ENCODE data around the gene LDLRAP1.
"Not testable (repeated sequence)": the region's sequence is repeated elsewhere in the genome, so short reads cannot be mapped to it uniquely, and the experiment has no call there.

LDLRAP1 gene

DNA sequence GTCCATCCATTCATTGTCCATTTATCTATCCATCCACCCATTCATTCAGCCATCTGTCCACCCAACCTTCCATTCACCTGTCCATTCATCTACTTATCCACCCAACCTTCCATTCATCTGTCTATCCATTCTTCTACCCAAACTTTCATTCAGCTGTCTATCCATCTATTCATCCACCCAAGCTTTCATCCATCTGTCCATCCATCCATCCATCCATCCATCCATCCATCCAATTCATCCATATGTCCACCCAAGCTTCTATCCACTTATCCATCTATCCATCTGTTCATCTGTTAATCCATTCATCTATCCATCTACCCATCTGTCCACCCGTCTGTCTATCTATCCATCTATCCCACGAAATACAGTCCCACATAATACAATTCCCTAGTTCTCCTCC lies 51.6 kb downstream of the LDLRAP1 start:
- peaks cover 16% of the 10 kb centered on the region for H3K27me3 Mint-ChIP-seq
- peaks cover 7% of the 10 kb centered on the region for H3K9me3 Mint-ChIP-seq
- no peaks in the 10 kb centered on the region for H3K4me1 Mint-ChIP-seq (ENCODE audit: low read depth)
- no peaks in the 10 kb centered on the region for H3K36me3 Mint-ChIP-seq (ENCODE audit: low read depth)
- no peak overlapping the region for H3K4me3 Mint-ChIP-seq
- intact Hi-C loops (cut with micrococcal nuclease): no loop called here
- H3K27ac Mint-ChIP-seq: no peak overlapping the region

- intact Hi-C loops (cut with micrococcal nuclease); H3K4me1 Mint-ChIP-seq (ENCODE audit: low read depth); H3K27ac Mint-ChIP-seq; H3K36me3 Mint-ChIP-seq (ENCODE audit: low read depth); H3K9me3 Mint-ChIP-seq; H3K4me3 Mint-ChIP-seq: not testable (repeated sequence)
- peaks cover 20% of the 10 kb centered on the region for H3K27me3 Mint-ChIP-seq
These were observed 53.2 kb downstream of the LDLRAP1 start for GRCh38 chr1:25596641-25597040.

GRCh38 chr1:25598879-25599278 lies 55.5 kb downstream of the LDLRAP1 start:
- H3K27ac Mint-ChIP-seq: no peak overlapping the region
- H3K27me3 Mint-ChIP-seq: peaks cover 19% of the 10 kb centered on the region
- no peaks in the 10 kb centered on the region for H3K4me1 Mint-ChIP-seq (ENCODE audit: low read depth)
- peaks cover 7% of the 10 kb centered on the region for H3K9me3 Mint-ChIP-seq
- intact Hi-C loops (cut with micrococcal nuclease): no loop called here
- no peak overlapping the region for H3K4me3 Mint-ChIP-seq
- no peaks in the 10 kb centered on the region for H3K36me3 Mint-ChIP-seq (ENCODE audit: low read depth)

GRCh38 chr1:25599969-25600610 lies 56.7 kb downstream of the LDLRAP1 start:
- no peak overlapping the region for H3K4me3 Mint-ChIP-seq
- no peaks in the 10 kb centered on the region for H3K4me1 Mint-ChIP-seq (ENCODE audit: low read depth)
- peaks cover 7% of the 10 kb centered on the region for H3K9me3 Mint-ChIP-seq
- H3K36me3 Mint-ChIP-seq (ENCODE audit: low read depth): no peaks in the 10 kb centered on the region
- peaks cover 13% of the 10 kb centered on the region for H3K27me3 Mint-ChIP-seq
- H3K27ac Mint-ChIP-seq: no peak overlapping the region
- intact Hi-C loops (cut with micrococcal nuclease): no loop called here

GRCh38 chr1:25600971-25601699 lies 57.7 kb downstream of the LDLRAP1 start:
- H3K27ac Mint-ChIP-seq; H3K4me1 Mint-ChIP-seq (ENCODE audit: low read depth); H3K4me3 Mint-ChIP-seq; intact Hi-C loops (cut with micrococcal nuclease); H3K36me3 Mint-ChIP-seq (ENCODE audit: low read depth); H3K9me3 Mint-ChIP-seq: not testable (repeated sequence)
- H3K27me3 Mint-ChIP-seq: peaks cover 15% of the 10 kb centered on the region

DNA sequence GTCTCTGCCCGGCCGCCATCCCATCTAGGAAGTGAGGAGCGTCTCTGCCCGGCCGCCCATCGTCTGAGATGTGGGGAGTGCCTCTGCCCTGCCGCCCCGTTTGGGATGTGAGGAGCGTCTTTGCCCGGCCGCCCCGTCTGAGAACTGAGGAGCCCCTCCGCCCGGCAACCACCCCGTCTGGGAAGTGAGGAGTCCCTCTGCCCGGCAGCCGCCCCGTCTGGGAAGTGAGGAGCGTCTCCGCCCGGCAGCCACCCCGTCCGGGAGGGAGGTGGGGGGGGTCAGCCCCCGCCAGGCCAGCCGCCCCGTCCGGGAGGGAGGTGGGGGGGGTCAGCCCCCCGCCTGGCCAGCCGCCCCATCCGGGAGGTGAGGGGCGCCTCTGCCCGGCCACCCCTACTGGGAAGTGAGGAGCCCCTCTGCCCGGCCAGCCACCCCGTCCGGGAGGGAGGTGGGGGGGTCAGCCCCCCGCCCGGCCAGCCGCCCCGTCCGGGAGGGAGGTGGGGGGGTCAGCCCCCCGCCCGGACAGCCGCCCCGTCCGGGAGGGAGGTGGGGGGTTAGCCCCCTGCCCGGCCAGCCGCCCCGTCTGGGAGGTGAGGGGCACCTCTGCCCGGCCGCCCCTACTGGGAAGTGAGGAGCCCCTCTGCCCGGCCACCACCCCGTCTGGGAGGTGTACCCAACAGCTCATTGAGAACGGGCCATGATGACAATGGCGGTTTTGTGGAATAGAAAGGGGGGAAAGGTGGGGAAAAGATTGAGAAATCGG lies 60.6 kb downstream of the LDLRAP1 start:
- H3K36me3 Mint-ChIP-seq (ENCODE audit: low read depth); intact Hi-C loops (cut with micrococcal nuclease); H3K9me3 Mint-ChIP-seq; H3K4me3 Mint-ChIP-seq; H3K4me1 Mint-ChIP-seq (ENCODE audit: low read depth); H3K27ac Mint-ChIP-seq: not testable (repeated sequence)
- peaks cover 18% of the 10 kb centered on the region for H3K27me3 Mint-ChIP-seq

GRCh38 chr1:25607123-25607522 lies 63.7 kb downstream of the LDLRAP1 start:
- no peaks in the 10 kb centered on the region for H3K36me3 Mint-ChIP-seq (ENCODE audit: low read depth)
- peaks cover 33% of the 10 kb centered on the region for H3K27me3 Mint-ChIP-seq
- H3K27ac Mint-ChIP-seq: no peak overlapping the region
- no peaks in the 10 kb centered on the region for H3K4me1 Mint-ChIP-seq (ENCODE audit: low read depth)
- H3K9me3 Mint-ChIP-seq: no peaks in the 10 kb centered on the region
- intact Hi-C loops (cut with micrococcal nuclease): no loop called here
- H3K4me3 Mint-ChIP-seq: no peak overlapping the region

DNA sequence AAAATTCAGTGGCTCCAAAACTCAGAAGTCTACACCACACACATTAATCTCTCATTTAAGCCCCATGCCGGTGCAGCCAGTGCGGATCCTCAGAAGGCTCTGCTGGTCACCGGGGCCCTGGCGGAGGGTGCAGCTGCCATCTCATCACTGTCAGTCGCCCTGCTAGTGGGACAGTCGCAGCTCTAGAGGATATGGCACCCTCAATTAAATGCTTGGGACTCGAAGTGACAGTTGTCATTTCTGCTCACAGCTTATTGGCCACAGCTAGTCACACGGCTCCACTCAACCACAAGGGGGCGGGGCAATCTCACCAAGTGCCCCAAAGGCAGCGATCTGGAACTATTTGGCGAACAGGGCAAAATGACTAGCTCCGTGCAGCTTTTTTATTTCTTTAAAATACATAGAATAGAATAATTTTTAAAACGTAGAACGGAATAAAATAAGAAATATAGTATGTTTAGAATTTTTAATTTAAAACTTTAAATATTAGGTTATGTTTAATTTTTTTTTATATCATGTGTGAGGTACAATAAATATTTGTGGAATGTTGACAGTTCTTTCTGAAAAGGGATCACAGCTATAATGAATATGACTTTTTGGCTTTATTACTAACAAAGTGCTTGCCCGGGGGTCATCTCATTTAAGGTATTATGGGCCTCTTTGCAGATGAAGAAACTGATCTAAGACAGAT lies 65.2 kb downstream of the LDLRAP1 start:
- Mint-ChIP-seq H3K4me1 (ENCODE audit: low read depth) (no peaks in the 10 kb centered on the region), H3K36me3 (ENCODE audit: low read depth) (no peaks in the 10 kb centered on the region), H3K9me3 (no peaks in the 10 kb centered on the region), H3K4me3 (peak overlapping the region; percentile 9), H3K27ac (no peak overlapping the region), H3K27me3 (peaks cover 42% of the 10 kb centered on the region)
- intact Hi-C loops (cut with micrococcal nuclease): loop anchor here (2.0 kb wide), 1 partner anchor 188 kb away; no protein-coding TSS in a partner anchor

- Mint-ChIP-seq H3K36me3 (ENCODE audit: low read depth) (no peaks in the 10 kb centered on the region), H3K4me1 (ENCODE audit: low read depth) (peaks cover 5% of the 10 kb centered on the region), H3K27me3 (peaks cover 46% of the 10 kb centered on the region), H3K4me3 (no peak overlapping the region), H3K9me3 (no peaks in the 10 kb centered on the region), H3K27ac (no peak overlapping the region)
- intact Hi-C loops (cut with micrococcal nuclease): loop anchor here (2.0 to 10.0 kb wide), 3 partner anchors 65 to 187 kb away; partner anchors contain the start of gene LDLRAP1
These were observed 66.5 kb downstream of the LDLRAP1 start for GRCh38 chr1:25609921-25610320.

DNA sequence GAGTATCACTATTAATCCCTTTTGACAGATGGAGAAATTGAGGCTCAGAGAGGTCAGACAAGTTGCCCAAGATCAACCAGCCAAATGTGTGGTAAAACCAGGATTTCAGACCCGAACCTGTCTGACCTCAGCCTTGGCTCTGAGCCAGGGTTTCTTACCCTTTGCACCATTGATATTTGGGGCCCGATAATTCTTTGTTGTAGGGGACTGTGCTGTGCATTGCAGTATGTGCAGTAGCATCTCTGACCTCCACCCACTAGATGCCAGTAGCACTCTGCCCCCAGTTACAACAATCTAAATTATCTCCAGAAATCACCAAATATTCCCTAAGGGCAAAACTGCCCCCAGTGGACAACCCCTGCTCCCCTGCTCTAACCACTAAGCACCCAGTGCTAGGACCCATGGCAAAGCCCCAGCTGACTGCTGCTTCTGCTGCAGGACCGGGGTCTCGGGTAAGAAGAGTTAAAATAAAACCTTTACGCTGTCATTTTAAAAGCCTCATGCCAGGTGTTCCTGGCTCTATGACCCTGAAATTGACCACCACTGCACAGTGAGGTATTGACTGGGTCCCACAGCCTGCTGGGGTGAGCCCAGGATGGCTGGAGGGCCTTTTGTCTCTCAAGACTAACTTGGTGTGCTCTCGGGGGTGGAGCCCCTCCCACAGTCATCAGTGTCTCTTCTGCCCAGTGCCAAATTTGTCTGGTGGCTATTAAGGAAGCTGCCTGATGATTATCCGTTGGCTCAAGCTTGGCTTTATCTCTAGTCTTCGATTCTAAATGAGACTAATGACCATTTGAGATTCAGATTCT lies 67.6 kb downstream of the LDLRAP1 start:
- H3K27ac Mint-ChIP-seq: no peak overlapping the region
- peaks cover 11% of the 10 kb centered on the region for H3K4me1 Mint-ChIP-seq (ENCODE audit: low read depth)
- H3K36me3 Mint-ChIP-seq (ENCODE audit: low read depth): no peaks in the 10 kb centered on the region
- H3K4me3 Mint-ChIP-seq: no peak overlapping the region
- H3K27me3 Mint-ChIP-seq: peaks cover 44% of the 10 kb centered on the region
- intact Hi-C loops (cut with micrococcal nuclease): loop anchor here (10.0 kb wide), 2 partner anchors 66 to 104 kb away; partner anchors contain the start of gene LDLRAP1
- no peaks in the 10 kb centered on the region for H3K9me3 Mint-ChIP-seq

GRCh38 chr1:25611843-25612242 lies 68.4 kb downstream of the LDLRAP1 start:
- intact Hi-C loops (cut with micrococcal nuclease): loop anchor here (10.0 kb wide), 2 partner anchors 67 to 103 kb away; partner anchors contain the start of gene LDLRAP1
- Mint-ChIP-seq H3K27ac (no peak overlapping the region), H3K4me1 (ENCODE audit: low read depth) (peaks cover 12% of the 10 kb centered on the region), H3K27me3 (peaks cover 38% of the 10 kb centered on the region), H3K4me3 (no peak overlapping the region), H3K36me3 (ENCODE audit: low read depth) (no peaks in the 10 kb centered on the region), H3K9me3 (no peaks in the 10 kb centered on the region)

DNA sequence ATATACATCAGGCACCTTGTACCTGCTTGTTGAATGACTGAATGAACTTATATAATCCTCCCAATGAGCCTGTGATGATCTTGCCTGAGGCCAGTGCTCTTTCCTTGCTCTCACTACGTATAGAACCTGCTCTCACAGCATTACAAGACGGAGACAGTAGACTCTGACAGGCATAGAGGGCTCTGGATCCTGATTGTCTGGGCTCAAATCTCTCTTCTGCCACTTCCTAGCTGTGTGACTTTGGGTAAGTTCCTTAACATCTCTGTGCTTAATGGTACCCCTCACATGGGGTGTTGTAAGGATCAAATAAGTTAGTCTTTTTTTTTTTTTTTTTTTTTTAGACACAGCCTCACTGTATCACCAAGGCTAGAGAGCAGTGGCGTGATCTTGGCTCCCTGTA lies 69.0 kb downstream of the LDLRAP1 start:
- H3K4me1 Mint-ChIP-seq (ENCODE audit: low read depth): peaks cover 12% of the 10 kb centered on the region
- no peaks in the 10 kb centered on the region for H3K9me3 Mint-ChIP-seq
- H3K27me3 Mint-ChIP-seq: peaks cover 38% of the 10 kb centered on the region
- H3K4me3 Mint-ChIP-seq: no peak overlapping the region
- H3K27ac Mint-ChIP-seq: no peak overlapping the region
- H3K36me3 Mint-ChIP-seq (ENCODE audit: low read depth): no peaks in the 10 kb centered on the region
- intact Hi-C loops (cut with micrococcal nuclease): loop anchor here (10.0 kb wide), 2 partner anchors 68 to 102 kb away; partner anchors contain the start of gene LDLRAP1

- intact Hi-C loops (cut with micrococcal nuclease): loop anchor here (10.0 kb wide), 2 partner anchors 68 to 102 kb away; partner anchors contain the start of gene LDLRAP1
- H3K9me3 Mint-ChIP-seq: no peaks in the 10 kb centered on the region
These were observed 69.7 kb downstream of the LDLRAP1 start for GRCh38 chr1:25613091-25613490.

More at GRCh38 chr1:25613091-25613490, 69.7 kb downstream of the LDLRAP1 start:
- no peak overlapping the region for H3K27ac Mint-ChIP-seq
- peaks cover 18% of the 10 kb centered on the region for H3K4me1 Mint-ChIP-seq (ENCODE audit: low read depth)
- H3K4me3 Mint-ChIP-seq: no peak overlapping the region
- H3K36me3 Mint-ChIP-seq (ENCODE audit: low read depth): peaks cover 2% of the 10 kb centered on the region
- H3K27me3 Mint-ChIP-seq: peaks cover 41% of the 10 kb centered on the region

All from dendritic cell treated with granulocyte-macrophage colony-stimulating factor and Interleukin-4, amounts not matched to agents 40 ng/mL and 50 ng/mL, for 4 days (primary cell).